ENCODE results near the gene CEP85L.

GRCh38 chr6:118591897-118592296 is 59.5 kb downstream of the CEP85L start:
- no peak for TF ChIP-seq CTCF (conservative IDR thresholded peaks at IDR 0.05; ENCODE audit: low read depth, low read length)
- TF ChIP-seq POLR2A (IDR thresholded peaks at IDR 0.05; ENCODE audit: low read depth, low read length), result no peak
- TF ChIP-seq MAFK (IDR thresholded peaks at IDR 0.05; ENCODE audit: low read depth, low read length), result no peak
- TF ChIP-seq RCOR1 (IDR thresholded peaks at IDR 0.05; ENCODE audit: insufficient replicate concordance, low read length), result no peak
- TF ChIP-seq RFX5 (IDR thresholded peaks at IDR 0.05; ENCODE audit: low read depth, low read length), result no peak
- no peak for TF ChIP-seq FOS (IDR thresholded peaks at IDR 0.05; ENCODE audit: low read depth, low read length)
- no peak for TF ChIP-seq NFE2L2 (IDR thresholded peaks at IDR 0.05; ENCODE audit: low read depth, low read length)
- TF ChIP-seq MXI1 (IDR thresholded peaks at IDR 0.05; ENCODE audit: borderline replicate concordance, low read depth, low read length), result no peak
- TF ChIP-seq ELK1 (IDR thresholded peaks at IDR 0.05; ENCODE audit: borderline replicate concordance, low read depth, low read length), result no peak
- TF ChIP-seq USF2 (IDR thresholded peaks at IDR 0.05; ENCODE audit: low read depth, low read length), result no peak
- no peak for TF ChIP-seq SMC3 (IDR thresholded peaks at IDR 0.05; ENCODE audit: low read depth, low read length)
